ENCODE data around the gene KRT77.

Gene KRT77

DNA sequence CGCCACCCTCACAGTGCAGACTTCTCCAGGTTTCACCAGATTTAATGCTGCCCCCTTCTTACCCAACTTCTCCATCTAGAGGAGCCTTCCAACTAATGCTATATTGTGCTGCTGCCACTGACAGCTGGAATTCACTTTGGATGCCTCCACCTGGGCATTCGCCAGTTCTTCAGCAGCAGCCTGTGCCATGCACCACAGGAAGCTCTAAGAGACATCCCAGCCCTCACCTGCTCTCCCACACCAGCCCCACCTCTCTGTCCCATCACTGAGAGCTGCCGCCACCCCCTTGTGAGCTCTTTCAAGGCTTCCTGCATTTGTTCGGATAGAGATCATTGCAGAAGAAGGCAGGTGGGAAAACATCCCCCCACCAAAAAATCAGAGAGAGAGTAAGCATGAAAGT lies 46.7 kb downstream of the KRT77 start:
- no peak for DNase-seq (ENCODE audit: low spot score)

DNA sequence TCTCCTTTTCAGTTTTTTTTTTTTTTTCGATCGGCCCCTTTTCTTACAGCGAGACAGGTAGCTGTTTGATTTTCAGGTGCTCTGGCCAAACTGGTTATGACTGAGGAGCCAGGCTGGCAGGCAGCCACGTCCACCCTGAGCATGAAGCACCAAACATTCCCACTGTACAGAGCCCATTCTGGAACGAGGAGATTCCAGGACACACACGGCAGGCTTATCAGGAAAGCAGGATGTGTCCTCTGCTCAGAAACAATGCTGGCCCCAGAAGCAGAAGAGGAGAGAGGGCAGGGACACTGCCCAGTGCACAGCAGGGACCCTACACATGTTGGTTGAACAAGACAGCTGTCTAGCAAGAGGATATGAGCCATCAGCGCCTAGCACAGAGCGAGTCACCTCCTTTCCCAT lies 47.6 kb downstream of the KRT77 start:
- DNase-seq (ENCODE audit: low spot score) = no peak

DNA sequence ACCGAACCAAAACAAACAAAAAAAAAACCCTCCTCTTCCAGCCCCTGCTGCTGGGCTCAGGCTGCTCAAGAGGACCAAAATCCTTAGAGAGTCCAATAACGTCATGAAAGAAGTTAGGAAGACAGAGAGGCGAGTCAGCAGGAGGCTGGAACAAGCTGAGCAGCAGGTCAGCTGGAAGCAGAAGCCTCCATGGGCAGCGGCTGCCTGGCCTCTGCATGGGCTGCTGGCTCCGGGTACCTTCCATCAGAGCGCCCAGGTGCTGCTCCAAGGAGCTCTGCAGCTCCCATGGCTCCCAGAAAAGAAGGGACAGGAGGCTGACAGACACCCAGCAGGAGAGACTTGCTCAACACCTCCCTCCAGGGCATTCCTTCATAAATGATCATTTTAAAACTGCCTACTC lies 48.1 kb downstream of the KRT77 start:
- DNase-seq (ENCODE audit: low spot score) = no peak

DNA sequence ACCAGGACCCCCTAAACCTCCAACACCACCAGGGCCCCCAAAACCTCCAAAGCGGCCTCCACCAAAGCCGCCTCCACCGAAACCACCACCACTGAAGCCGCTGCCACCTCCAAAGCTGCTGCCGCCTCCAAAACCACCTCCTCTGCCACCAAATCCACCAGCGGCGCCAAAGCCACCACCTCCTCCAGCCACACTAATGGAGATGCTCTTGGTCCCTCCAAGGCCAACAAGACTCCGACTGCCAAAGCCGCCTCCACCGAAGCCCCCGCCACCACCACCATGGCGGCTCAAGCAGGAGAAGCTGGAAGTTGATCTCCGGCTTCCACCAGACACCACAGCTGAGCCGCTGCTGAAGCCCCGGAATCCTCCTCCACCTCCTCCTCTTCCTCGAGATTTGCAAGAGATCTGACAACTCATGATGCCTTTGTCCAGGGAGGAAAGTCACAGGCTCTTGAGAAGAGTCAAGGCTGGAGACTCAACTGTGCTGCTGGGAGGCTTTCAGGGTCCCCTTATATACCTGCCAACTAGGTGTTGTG lies 51.5 kb downstream of the KRT77 start, which contains the start of gene KRT2:
TSS of gene KRT2 (minus strand) at position 486 of the 536 bp plus-strand sequence. CDS start at position 417, 69 bp downstream.
- DNase-seq (ENCODE audit: low spot score) = no peak

DNA sequence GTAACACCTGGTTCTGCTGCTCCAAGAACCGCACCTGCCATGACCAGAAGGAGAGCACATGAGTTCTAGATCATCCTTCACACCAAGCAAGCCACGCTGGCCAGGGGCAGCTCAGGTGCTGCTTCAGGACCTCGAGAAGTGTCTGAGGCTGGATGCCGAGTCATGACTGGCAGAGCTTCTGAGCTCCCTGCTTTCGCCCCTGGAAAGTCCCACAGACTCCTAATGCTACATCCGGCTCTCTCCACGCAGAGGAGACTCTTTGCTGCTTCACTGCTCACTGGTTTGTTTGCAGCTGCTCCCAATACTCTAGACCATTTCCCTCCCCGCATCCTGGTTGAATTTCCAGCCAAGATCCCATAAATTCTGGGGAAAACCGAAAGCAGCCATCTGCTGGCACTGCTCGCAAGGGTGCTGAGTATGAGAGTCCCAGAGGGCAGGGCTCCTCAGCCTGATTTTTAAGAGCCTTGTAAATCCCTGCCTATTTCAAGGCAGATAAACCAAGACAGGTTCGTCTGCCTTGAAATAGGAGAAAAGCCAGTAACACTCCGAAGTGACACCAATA lies 52.7 kb downstream of the KRT77 start:
- no peak for DNase-seq (ENCODE audit: low spot score)

DNA sequence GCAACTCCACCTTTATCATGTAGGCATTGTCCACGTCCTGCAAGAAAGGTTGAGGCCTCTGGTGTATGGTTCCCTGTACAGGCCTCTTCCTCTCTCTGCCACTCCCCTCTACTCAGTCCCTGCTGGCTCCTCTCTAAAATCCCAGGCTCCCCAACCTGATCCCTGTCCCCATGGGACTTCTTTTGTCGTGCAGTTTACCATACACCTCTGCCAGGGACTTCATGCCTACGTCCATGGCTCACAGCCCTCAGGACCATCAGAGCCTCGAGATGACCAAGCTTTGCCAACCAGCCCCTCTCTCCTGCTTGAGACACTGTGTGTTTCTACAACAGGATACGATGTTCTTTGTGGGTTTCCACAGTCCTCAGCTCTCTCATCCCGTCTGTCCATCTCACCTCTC lies 54.3 kb downstream of the KRT77 start:
- no peak for DNase-seq (ENCODE audit: low spot score)

DNA sequence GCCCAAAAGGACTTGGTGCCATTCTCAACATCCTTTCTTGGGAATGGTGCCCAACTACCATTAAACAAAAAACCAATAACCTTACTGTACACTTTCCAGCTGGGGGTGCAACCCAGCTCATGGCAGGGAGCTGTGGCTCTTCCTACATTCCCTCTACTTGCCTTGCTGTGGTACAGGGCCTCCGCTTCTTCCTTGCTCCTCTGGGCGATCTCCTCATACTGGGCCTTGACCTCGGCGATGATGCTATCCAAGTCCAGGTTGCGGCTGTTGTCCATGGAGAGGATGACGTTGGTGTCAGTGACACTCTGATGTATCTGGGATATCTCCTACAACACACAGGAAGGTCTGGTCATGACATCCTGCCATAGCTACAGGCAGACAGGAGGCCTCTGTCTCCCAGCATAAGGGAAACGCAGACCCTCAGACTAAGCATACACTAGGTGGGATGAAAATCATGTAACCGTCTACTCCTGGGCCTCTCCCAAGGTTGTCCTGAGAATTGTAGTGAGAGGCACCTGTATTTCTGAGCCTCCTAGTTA lies 55.2 kb downstream of the KRT77 start:
- no peak for DNase-seq (ENCODE audit: low spot score)

DNA sequence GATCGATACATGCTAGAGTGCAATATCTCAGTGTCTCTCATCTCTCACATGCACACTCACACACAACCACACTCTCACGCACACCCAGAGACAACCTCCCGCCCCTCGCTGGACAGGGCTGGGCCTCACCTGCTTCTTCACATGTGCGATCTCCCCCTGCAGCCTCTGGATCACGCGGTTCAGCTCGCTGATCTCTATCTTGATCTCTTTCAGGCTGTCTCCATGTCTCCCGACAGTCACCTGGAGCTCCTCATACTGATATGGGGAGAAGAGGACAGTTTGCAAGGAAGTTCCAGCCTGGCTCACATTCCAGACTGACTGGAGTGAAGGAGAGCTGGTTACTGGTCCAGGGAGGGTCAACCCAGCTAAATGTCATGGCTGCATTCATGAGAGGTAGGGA lies 55.7 kb downstream of the KRT77 start:
- DNase-seq (ENCODE audit: low spot score) = no peak

DNA sequence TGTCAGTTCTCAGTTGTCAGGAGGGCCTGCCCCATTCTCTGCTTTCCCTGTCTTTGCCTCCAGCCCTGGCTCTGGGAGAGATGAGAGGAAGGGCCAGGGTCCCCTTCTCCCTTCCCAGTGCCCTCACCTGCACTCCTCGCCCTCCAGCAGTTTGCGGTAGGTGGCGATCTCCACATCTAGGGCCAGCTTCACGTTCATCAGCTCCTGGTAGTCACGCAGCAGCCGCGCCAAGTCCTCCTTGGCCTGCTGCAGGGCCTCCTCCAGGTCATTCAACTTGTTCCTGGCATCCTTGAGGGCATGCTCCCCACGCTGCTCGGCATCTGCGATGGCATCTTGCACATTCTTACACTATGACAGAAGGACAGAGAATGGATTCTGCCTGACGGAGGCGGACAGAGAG lies 56.7 kb downstream of the KRT77 start:
- no peak for DNase-seq (ENCODE audit: low spot score)

DNA sequence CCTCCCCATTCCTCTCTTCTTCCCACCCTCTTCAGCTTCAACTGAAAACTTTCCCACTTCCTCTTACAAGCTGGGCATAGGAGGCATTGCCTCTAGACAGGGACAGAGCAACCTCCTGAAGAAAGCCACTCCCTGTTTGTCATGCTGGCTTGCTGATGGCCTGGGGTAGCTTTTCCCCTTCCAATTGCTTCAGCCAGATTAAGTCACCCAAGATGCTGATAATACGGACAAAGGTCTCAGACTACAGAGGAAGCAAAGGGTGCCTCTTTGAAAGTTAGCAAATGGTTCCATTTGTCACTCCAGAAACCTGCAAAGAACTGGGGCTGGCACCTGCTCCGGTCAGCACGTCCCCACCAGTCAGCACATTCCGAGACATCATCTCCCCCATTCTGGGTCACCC lies 57.3 kb downstream of the KRT77 start:
- no peak for DNase-seq (ENCODE audit: low spot score)

DNA sequence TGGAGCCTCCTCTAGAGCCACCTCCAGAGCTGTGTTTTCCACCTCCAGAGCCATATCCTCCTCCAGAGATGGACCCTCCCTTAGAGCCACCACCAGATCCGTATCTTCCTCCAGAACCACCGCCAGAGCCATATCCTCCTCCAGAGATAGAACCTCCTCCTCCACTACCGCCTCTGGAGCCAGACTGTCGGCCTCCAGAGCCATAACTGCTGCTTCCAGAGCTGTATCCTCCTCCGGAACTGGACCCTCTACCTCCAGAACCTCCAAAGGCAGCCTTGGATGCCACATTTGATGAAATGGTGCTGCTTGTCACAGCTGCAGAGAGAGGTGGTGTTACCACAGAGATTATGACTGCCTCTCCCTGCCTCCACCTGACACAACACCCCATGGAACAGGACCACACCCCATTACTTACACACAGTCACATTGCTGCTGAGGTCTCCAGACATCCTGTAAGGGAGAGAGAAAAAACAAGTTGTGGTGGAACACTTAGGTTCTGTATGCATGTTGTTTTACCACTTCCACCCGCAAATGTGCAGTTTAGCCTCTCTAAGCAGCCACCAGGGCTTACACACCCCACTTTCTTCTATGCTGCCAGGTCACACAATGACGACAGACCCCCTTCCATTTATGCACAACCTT lies 58.1 kb downstream of the KRT77 start:
- DNase-seq (ENCODE audit: low spot score) = no peak

DNA sequence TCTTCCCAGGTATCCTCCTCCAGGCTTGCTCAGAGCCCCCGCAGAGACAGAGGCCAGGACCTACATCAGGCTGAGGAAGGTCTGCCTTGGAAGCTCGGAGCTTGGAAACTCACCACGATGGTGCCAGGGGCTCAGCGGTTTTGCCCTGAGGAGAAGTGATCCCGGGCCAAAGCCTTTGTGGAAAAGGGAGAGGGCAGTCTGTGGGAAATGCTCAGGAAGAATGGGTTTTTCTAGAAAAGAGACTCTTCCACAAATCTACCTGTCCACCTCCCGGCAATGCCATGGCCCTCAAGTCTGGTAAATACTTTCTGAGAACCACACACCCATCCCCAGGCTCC lies 59.3 kb downstream of the KRT77 start:
- no peak for DNase-seq (ENCODE audit: low spot score)

DNA sequence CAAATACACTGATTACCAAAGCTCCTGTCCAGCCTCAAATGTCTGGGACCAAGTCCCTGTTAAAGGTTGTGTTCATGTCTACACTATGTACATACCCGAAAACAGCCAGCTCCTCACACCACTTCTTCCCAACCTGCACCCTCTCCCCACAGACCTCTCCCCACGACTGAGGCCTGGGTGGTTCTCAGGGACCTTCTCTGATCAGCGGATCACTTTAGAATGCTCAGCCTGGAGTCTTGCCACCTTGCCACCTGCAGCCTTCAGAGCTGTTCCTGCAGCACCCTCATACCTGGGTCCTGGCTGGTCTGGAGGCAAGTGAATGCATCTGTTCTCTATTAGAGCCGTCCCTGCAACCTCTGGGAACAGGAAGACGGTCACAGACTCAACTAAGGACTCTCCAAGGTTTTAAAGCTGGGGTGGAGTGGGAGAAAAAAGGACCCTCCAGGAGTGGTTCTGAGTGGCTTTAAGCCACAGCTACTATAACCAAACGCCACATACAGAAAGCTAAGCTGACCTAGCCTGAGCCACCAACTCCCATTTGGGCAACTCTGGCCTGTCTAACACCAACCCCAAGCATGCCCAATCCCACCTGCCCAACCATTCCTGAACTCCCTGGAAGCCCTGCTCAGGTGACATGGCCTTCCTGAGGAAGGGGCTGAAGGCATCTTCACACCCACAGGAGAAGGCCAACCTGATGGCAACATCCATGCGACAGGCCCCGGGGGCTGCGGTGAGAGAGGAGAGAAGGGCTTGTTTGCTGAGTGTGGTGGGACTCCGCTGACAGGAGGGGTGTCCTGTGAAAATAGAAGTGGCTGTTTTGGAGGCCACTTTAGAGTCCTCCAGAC lies 59.9 kb downstream of the KRT77 start:
- DNase-seq (ENCODE audit: low spot score) = no peak

DNA sequence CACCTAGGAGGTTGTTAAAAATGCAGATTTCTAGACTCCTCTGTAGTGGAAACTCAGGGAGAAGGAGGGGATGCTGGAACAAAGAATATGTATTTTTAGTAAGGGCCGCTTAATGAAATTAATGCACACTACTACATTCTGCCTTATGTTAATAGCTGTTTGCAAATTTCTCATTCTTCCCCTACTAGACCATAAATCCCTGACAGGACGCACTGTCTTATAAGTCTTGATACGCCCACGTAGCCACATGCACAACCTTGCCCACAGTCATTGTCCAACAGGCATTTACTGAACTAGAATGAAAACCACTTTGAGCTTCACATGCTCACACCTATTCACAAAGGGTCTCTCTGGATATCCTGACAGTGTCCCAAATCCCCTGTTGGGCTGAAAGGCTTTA lies 61.9 kb downstream of the KRT77 start:
- DNase-seq (ENCODE audit: low spot score) = no peak

Measured in COLO829 (cell line).